Activated CD8-positive, alpha-beta memory T cell treated with anti-CD3 and anti-CD28 coated beads for 1 hour (primary cell): ENCODE measurements around the gene PCDHGB6.
"Not testable (repeated sequence)": the region's sequence is repeated elsewhere in the genome, so short reads cannot be mapped to it uniquely, and the experiment has no call there.

Source experiments
- DNase-seq, 2 donors: peaks; one replicate each; pipeline ENCODE4 v3.0.0-alpha.2; 2020; ENCODE audit warnings: low read depth in 1 of 2; ENCODE audit errors: extremely low read depth in 1 of 2

PCDHGB6 gene

GRCh38 chr5:141417494-141418172, 9.8 kb downstream of the PCDHGB6 start, which contains the start of gene PCDHGB7:
TSS of gene PCDHGB7 (plus strand) at chr5:141417677. CDS start at chr5:141417860, 183 bp downstream.
- peak in 1 of 2 donors; percentile 35 for DNase-seq

GRCh38 chr5:141419074-141419880, 11.5 kb downstream of the PCDHGB6 start:
- no peak for DNase-seq

- no peak for DNase-seq
Observed at GRCh38 chr5:141420855-141421488, 13.2 kb downstream of the PCDHGB6 start, which contains the start of gene PCDHGA11. TSS of gene PCDHGA11 (plus strand) at chr5:141421051. CDS start at chr5:141421228, 177 bp downstream.

- DNase-seq: no peak
Observed at GRCh38 chr5:141421489-141421855, 13.7 kb downstream of the PCDHGB6 start.

GRCh38 chr5:141422742-141423291, 15.0 kb downstream of the PCDHGB6 start:
- DNase-seq: no peak

GRCh38 chr5:141427783-141428426, 20.1 kb downstream of the PCDHGB6 start:
- no peak for DNase-seq

- no peak for DNase-seq
Observed at GRCh38 chr5:141430332-141431113, 22.7 kb downstream of the PCDHGB6 start, which contains the start of gene PCDHGA12. TSS of gene PCDHGA12 (plus strand) at chr5:141430507. CDS start at chr5:141430760, 253 bp downstream.

- no peak for DNase-seq
Observed at GRCh38 chr5:141431286-141431685, 23.5 kb downstream of the PCDHGB6 start.

GRCh38 chr5:141432308-141432707, 24.5 kb downstream of the PCDHGB6 start:
- not testable (repeated sequence) for DNase-seq

GRCh38 chr5:141432726-141433125, 24.9 kb downstream of the PCDHGB6 start:
- DNase-seq: not testable (repeated sequence)

GRCh38 chr5:141434006-141434405, 26.2 kb downstream of the PCDHGB6 start:
- no peak for DNase-seq

GRCh38 chr5:141437221-141437620, 29.4 kb downstream of the PCDHGB6 start:
- no peak for DNase-seq

- DNase-seq: no peak
Observed at GRCh38 chr5:141439411-141440141, 31.8 kb downstream of the PCDHGB6 start.

GRCh38 chr5:141440341-141440740, 32.5 kb downstream of the PCDHGB6 start:
- no peak for DNase-seq

- no peak for DNase-seq
Observed at GRCh38 chr5:141441571-141442170, 33.9 kb downstream of the PCDHGB6 start.
